H1 (cell line): ENCODE measurements around the gene RETREG1. TPM values are rescaled to one million over a fixed set of nuclear protein-coding genes. Genes with fewer than 3 reads are reported as not detected.

Experiments
- CTCF ChIA-PET: fragments of 300-600 bp; sonication (Branson Sonifier 250); formaldehyde crosslinking; loops from one replicate; lab custom pipeline; 2021; ENCODE audit not compliant: partially characterized antibody; lab: Charles Lee
- POLR2A ChIA-PET: fragments of 300-600 bp; sonication (Branson Sonifier 250); formaldehyde crosslinking; loops from one replicate; lab custom pipeline; 2021; ENCODE audit warnings: inconsistent platforms; ENCODE audit not compliant: partially characterized antibody; lab: Charles Lee
- DNase-seq, 2 experiments: peaks; one replicate each; pipeline versions ENCODE4 v3.0.0 to v3.0.0-alpha.2; 2010 to 2022; ENCODE audit warnings: low spot score in 2 of 2, low read depth in 1 of 2, mixed read lengths in 1 of 2
- FAIRE-seq: peaks from 2 replicates; lab custom pipeline; 2011; peaks lifted over from hg19 to GRCh38; lab: Jason Lieb, UNC
- H2AFZ ChIP-seq: 2 replicates; pipeline ENCODE4 v1.8.1; 2012; ENCODE audit warnings: low read length, inconsistent platforms
- H2AK5ac ChIP-seq: 2 replicates; pipeline ENCODE4 v1.6.1; 2013; ENCODE audit warnings: low read depth, low read length
- H2BK120ac ChIP-seq: replicated peaks from 2 replicates; pipeline ENCODE3; 2013; ENCODE audit warnings: low read depth, low read length, inconsistent platforms
- H2BK12ac ChIP-seq: 2 replicates; pipeline ENCODE4 v1.6.1; 2013; ENCODE audit warnings: low read depth, low read length
- H2BK15ac ChIP-seq: 2 replicates; pipeline ENCODE4 v1.6.1; 2013; ENCODE audit warnings: low read length
- H2BK20ac ChIP-seq: 2 replicates; pipeline ENCODE4 v1.6.1; 2013; ENCODE audit warnings: low read length
- H2BK5ac ChIP-seq: 2 replicates; pipeline ENCODE4 v1.6.1; 2013; ENCODE audit warnings: low read depth, low read length
- H3K14ac ChIP-seq: 2 replicates; pipeline ENCODE4 v1.6.1; 2013; ENCODE audit warnings: inconsistent platforms; ENCODE audit not compliant: insufficient read length
- H3K18ac ChIP-seq: 2 replicates; pipeline ENCODE4 v1.6.1; 2013; ENCODE audit warnings: low read length; ENCODE audit errors: extremely low read depth
- H3K23ac ChIP-seq: 2 replicates; pipeline ENCODE4 v1.6.1; 2013; ENCODE audit warnings: inconsistent platforms; ENCODE audit not compliant: insufficient read length
- H3K23me2 ChIP-seq: 2 replicates; pipeline ENCODE4 v1.6.1; 2013; ENCODE audit warnings: low read depth, low read length
- H3K27ac ChIP-seq: 2 replicates; pipeline ENCODE4 v1.6.1; 2011; ENCODE audit warnings: low read depth, low read length, inconsistent platforms
- H3K27me3 ChIP-seq, 4 experiments: replicated peaks in 1 of 4; 1 replicate in 1 of 4; 2 replicates in 3 of 4; pipeline versions ENCODE4 v1.6.1 to v1.8.1; 2011 to 2013; ENCODE audit warnings: low read length in 3 of 4, mild to moderate bottlenecking in 3 of 4, inconsistent platforms in 2 of 4, mixed read lengths in 2 of 4, moderate library complexity in 1 of 4; ENCODE audit not compliant: control insufficient read depth in 3 of 4, insufficient read depth in 3 of 4; ENCODE audit errors: extremely low read depth in 1 of 4
- H3K36me3 ChIP-seq, 4 experiments: 2 replicates each; pipeline versions ENCODE4 v1.6.1 to v1.8.1; 2011 to 2013; ENCODE audit warnings: mild to moderate bottlenecking in 4 of 4, low read length in 3 of 4, moderate library complexity in 2 of 4, control low read depth in 1 of 4, inconsistent platforms in 1 of 4; ENCODE audit not compliant: insufficient read depth in 4 of 4, control insufficient read depth in 2 of 4
- H3K4ac ChIP-seq: replicated peaks from 2 replicates; pipeline ENCODE3; 2013; ENCODE audit warnings: low read length, low read depth, mixed read lengths, inconsistent platforms; ENCODE audit not compliant: insufficient read length
- H3K4me1 ChIP-seq, 4 experiments: replicated peaks in 1 of 4; 1 replicate in 1 of 4; 2 replicates in 3 of 4; pipeline versions ENCODE4 v1.6.1 to v1.8.1; 2011 to 2013; ENCODE audit warnings: low read length in 3 of 4, inconsistent platforms in 2 of 4, mixed read lengths in 1 of 4; ENCODE audit not compliant: insufficient read depth in 4 of 4, control insufficient read depth in 3 of 4
- H3K4me2 ChIP-seq, 2 experiments: 2 replicates each; pipeline versions ENCODE4 v1.6.1 to v1.8.1; 2011 to 2013; ENCODE audit warnings: low read depth in 2 of 2, low read length in 2 of 2, control low read depth in 1 of 2, inconsistent platforms in 1 of 2, mild to moderate bottlenecking in 1 of 2; ENCODE audit not compliant: insufficient read depth in 1 of 2
- H3K4me3 ChIP-seq, 4 experiments: fragments of 200-600, 300-600 bp in 1 of 4; sonication (generic), shearing (Covaris generic), sonication (Bioruptor Twin) in 1 of 4; 2 replicates each; pipeline versions ENCODE4 v1.5.1 to v1.8.1; 2011 to 2016; ENCODE audit warnings: low read length in 4 of 4, low read depth in 3 of 4, control low read depth in 2 of 4, inconsistent platforms in 2 of 4, mild to moderate bottlenecking in 2 of 4, mixed read lengths in 1 of 4, moderate library complexity in 1 of 4; ENCODE audit not compliant: insufficient read depth in 2 of 4; ENCODE audit errors: extremely low read depth in 1 of 4
- H3K56ac ChIP-seq: replicated peaks from 2 replicates; pipeline ENCODE3; 2013; ENCODE audit warnings: low read depth, mild to moderate bottlenecking, mixed read lengths, low read length, inconsistent platforms; ENCODE audit not compliant: insufficient read length
- H3K79me1 ChIP-seq: 2 replicates; pipeline ENCODE4 v1.6.1; 2013; ENCODE audit warnings: low read depth, low read length, control low read depth
- H3K79me2 ChIP-seq, 2 experiments: 2 replicates each; pipeline versions ENCODE4 v1.6.1 to v1.8.1; 2012 to 2013; ENCODE audit warnings: low read length in 2 of 2, mild to moderate bottlenecking in 2 of 2, inconsistent platforms in 1 of 2; ENCODE audit not compliant: insufficient read depth in 2 of 2, control insufficient read depth in 1 of 2
- H3K9ac ChIP-seq, 4 experiments: replicated peaks in 1 of 4; 1 replicate in 1 of 4; 2 replicates in 3 of 4; pipeline versions ENCODE4 v1.6.1 to v1.8.1; 2011 to 2013; ENCODE audit warnings: low read depth in 3 of 4, low read length in 3 of 4, control low read depth in 2 of 4, mild to moderate bottlenecking in 2 of 4, moderate library complexity in 2 of 4, inconsistent platforms in 1 of 4; ENCODE audit errors: extremely low read depth in 1 of 4
- H3K9me3 ChIP-seq, 2 experiments: 2 replicates each; pipeline versions ENCODE4 v1.6.1 to v1.8.1; 2012 to 2013; ENCODE audit warnings: mild to moderate bottlenecking in 2 of 2, moderate library complexity in 2 of 2, control low read depth in 1 of 2, inconsistent platforms in 1 of 2, low read depth in 1 of 2, low read length in 1 of 2, mixed read lengths in 1 of 2; ENCODE audit not compliant: insufficient read depth in 2 of 2
- H4K20me1 ChIP-seq, 2 experiments: replicated peaks in 1 of 2; 2 replicates each; pipeline versions ENCODE3 to v1.8.1; 2011 to 2013; ENCODE audit warnings: inconsistent platforms in 2 of 2, low read length in 2 of 2, mild to moderate bottlenecking in 1 of 2; ENCODE audit not compliant: insufficient read depth in 2 of 2, control insufficient read depth in 1 of 2
- H4K5ac ChIP-seq: 2 replicates; pipeline ENCODE4 v1.6.1; 2013; ENCODE audit warnings: low read length, low read depth, mixed read lengths, inconsistent platforms; ENCODE audit not compliant: insufficient read length
- H4K8ac ChIP-seq: 2 replicates; pipeline ENCODE4 v1.8.0; 2013; ENCODE audit warnings: mild to moderate bottlenecking, moderate library complexity, low read length, inconsistent platforms; ENCODE audit not compliant: insufficient read depth; ENCODE audit errors: extremely low read depth
- H4K91ac ChIP-seq: replicated peaks from 2 replicates; pipeline ENCODE3; 2013; ENCODE audit warnings: low read length, mixed read lengths, inconsistent platforms; ENCODE audit not compliant: insufficient read length
- ATF3 ChIP-seq: IDR thresholded peaks from 2 replicates; pipeline ENCODE4 v1.6.1; 2011; ENCODE audit warnings: low read depth, mild to moderate bottlenecking, low read length; ENCODE audit not compliant: insufficient read depth
- CREB1 ChIP-seq: IDR thresholded peaks from 2 replicates; pipeline ENCODE4 v1.6.1; 2012; ENCODE audit warnings: inconsistent platforms
- EZH2 ChIP-seq: fragments of 200-600 bp; sonication (generic); IDR thresholded peaks from 2 replicates; pipeline ENCODE4 v1.7.1; 2012; ENCODE audit warnings: low read depth, mild to moderate bottlenecking, moderate library complexity, low read length, inconsistent platforms; ENCODE audit not compliant: severe bottlenecking
- GTF2F1 ChIP-seq: IDR thresholded peaks from 2 replicates; pipeline ENCODE4 v1.6.1; 2012; ENCODE audit warnings: low read depth, low read length, improper control_type of control experiment, borderline replicate concordance
- RBBP5 ChIP-seq: IDR thresholded peaks from 2 replicates; pipeline ENCODE4 v1.7.1; 2012; ENCODE audit warnings: low read depth, mild to moderate bottlenecking, inconsistent platforms, low read length, moderate library complexity, borderline replicate concordance
- SP2 ChIP-seq: IDR thresholded peaks from 2 replicates; pipeline ENCODE4 v1.6.1; 2012; ENCODE audit warnings: mild to moderate bottlenecking, low read length, inconsistent platforms
- WGBS, 2 experiments: shearing (Covaris generic) in 1 of 2; methylation state at CpG; one replicate each; pipeline versions ENCODE4 v1.1.6 to v1.1.7; 2013 to 2015; ENCODE audit warnings: low lambda C conversion rate in 2 of 2, mixed read lengths in 2 of 2, inconsistent platforms in 1 of 2, low coverage in 1 of 2, missing lambda C conversion rate in 1 of 2; ENCODE audit not compliant: insufficient replicate concordance in 2 of 2, insufficient coverage in 1 of 2, insufficient read length in 1 of 2; ENCODE audit errors: extremely low coverage in 1 of 2, missing lambda C conversion rate in 1 of 2; 5-methylcytosine and 5-hydroxymethylcytosine counted together
- polyA plus RNA-seq, 7 experiments: library from polyadenylated mRNA; depleted of rRNA in 3 of 7; stranded (reverse) in 5 of 7; unstranded in 2 of 7; fragments of >200 nt in 5 of 7; fragments of 200-250 nt in 2 of 7; gene quantifications; 1 replicate in 5 of 7; 2 replicates in 1 of 7; 4 replicates in 1 of 7; pipeline versions ENCODE4 v1.2.1 to v1.2.3, GENCODE V29; 2011 to 2013; ENCODE audit warnings: missing spikeins in 2 of 7, mixed read lengths in 2 of 7
- total RNA-seq: library from RNA; stranded (reverse); fragmentation: NEBNext Ultra II Directional; extraction: Animal tissue kit (Norgen Biotek cat#: 25700); gene quantifications from 2 replicates; pipeline ENCODE4 v1.2.1, GENCODE V29; 2021

Gene RETREG1
- total and polyA plus RNA-seq, 2 of the 8 experiments (the other 6 are each of a cell fraction or from before 2014, with no cell fraction given) = 0.62 to 1.9 TPM

- Histone ChIP-seq H2BK12ac (no peak overlapping the region), H2AFZ (no peak overlapping the region), H4K5ac (no peak overlapping the region), H3K4me1 (no peaks in the 10 kb centered on the region), H4K20me1 (no peaks in the 10 kb centered on the region), H2BK20ac (no peak overlapping the region), H2BK15ac (no peak overlapping the region), H2BK120ac (no peak overlapping the region), H3K4me2 (no peak overlapping the region), H3K56ac (no peak overlapping the region), H3K23ac (no peak overlapping the region), H3K4ac (no peak overlapping the region), H3K79me1 (no peaks in the 10 kb centered on the region), H3K9me3 (no peaks in the 10 kb centered on the region), H3K14ac (no peak overlapping the region), H3K9ac (no peak overlapping the region), H2BK5ac (no peak overlapping the region), H3K4me3 (no peak overlapping the region), H2AK5ac (no peak overlapping the region), H3K36me3 (no peaks in the 10 kb centered on the region), H4K8ac (no peak overlapping the region), H3K18ac (no peak overlapping the region), H3K79me2 (no peaks in the 10 kb centered on the region), H3K23me2 (no peaks in the 10 kb centered on the region; the same call in 1 of the 2 replicates), H3K27ac (no peak overlapping the region), H3K27me3 (no peaks in the 10 kb centered on the region), H4K91ac (no peak overlapping the region)
- ChIA-PET POLR2A (no interaction called here), CTCF (interaction anchor here (1.3 to 8.0 kb wide), 2 partner anchors 10 to 47 kb away, joined by 3 to 72 read pairs; no protein-coding TSS in a partner anchor)
- WGBS, 2 experiments = 90% methylated on average over 12 of the region's 12 CpGs; no CpG with 5 or more reads in 1 of the 2 experiments
- DNase-seq = no peak
- TF ChIP-seq EZH2 (no peak), RBBP5 (no peak), SP2 (no peak), ATF3 (no peak), CREB1 (no peak), GTF2F1 (no peak)
- FAIRE-seq = no peak
Observed at GRCh38 chr5:16539169-16539666, 77.6 kb downstream of the RETREG1 start.
